Activated T-cell treated with anti-CD3 and anti-CD28 coated beads for 4 hours (primary cell): ENCODE data around the gene ADAMTS12.
"Not testable (repeated sequence)": the region's sequence is repeated elsewhere in the genome, so short reads cannot be mapped to it uniquely, and the experiment has no call there.

ENCODE experiments used
- DNase-seq: peaks from one replicate; pipeline ENCODE4 v3.0.0-alpha.2; 2020

Gene ADAMTS12

GRCh38 chr5:33905381-33905780 is 13.6 kb upstream of the ADAMTS12 start:
- no peak for DNase-seq

DNA sequence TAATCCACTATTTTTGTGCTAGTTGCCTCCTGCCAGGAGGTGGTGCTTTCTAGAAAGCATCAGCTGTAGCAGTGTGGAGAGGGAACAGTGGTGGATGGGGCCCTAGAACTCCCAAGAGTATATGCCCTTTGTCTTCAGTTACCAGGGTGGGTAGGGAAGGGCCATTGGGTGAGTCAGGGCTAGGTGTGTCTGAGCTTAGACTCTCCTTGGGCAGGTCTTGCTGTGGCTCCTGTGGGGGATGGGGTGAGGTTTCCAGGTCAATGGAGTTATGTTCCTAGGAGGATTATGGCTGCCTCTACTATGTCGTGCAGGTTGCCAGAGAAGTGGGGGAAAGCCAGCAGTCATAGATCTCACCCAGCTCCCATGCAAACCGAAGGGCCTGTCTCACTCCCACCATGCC is 11.3 kb upstream of the ADAMTS12 start:
- DNase-seq: no peak

DNA sequence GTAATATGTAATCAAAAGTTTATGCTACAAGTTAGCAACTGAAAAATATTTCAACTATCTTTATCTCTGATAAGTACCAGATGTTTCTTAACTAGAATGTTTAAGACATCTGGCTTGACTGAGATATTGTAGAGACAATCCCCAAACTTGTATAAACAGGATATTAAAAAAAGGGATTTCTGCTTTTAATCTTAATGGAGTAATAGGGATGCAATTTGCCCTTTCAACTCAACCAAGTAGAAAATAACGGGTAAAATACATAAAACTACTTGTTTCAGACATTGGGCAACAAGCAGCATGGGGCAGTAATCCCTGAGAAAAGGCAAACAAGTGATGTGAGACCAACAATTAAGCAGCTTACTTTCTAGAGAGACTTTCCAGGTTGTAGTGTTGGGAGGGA is 9.4 kb upstream of the ADAMTS12 start:
- no peak for DNase-seq

DNA sequence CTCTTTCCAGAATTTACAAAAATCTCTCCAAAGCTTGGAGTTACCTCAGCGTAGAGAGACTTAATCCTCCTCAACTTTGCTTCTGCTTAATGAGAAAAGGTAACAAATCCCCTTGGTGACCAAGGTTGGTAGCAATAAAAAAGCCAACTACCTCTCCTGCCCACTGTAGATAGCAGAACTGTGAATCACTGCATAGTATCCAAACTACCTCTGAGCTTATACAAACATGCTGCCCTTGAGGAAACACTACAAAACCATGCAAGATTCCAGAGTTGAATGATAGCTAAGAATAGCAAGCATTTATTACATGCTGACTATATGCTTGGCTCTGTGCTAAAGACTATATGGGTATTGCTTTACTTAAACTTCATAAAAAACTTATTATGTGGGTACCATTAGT is 2.8 kb upstream of the ADAMTS12 start:
- DNase-seq: no peak

- DNase-seq: no peak
Observed at GRCh38 chr5:33892620-33893137, 889 bp upstream of the ADAMTS12 start.

DNA sequence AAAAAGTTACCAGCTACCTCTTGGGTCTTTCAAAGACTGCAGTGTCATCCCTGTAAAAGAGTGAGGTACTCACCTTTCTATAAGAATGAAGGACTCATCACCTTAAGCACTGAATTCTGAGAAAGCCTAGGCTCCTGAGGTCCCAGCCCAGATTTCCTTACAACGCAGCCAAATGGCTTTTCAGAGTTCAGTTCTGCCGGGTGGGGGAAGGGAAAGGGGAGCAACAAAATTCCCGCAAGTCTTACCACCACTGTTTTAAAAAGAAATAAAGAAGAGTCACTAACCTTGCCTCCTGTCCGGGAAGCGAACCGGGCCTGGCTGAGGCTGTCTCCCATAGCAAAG is 373 bp downstream of the ADAMTS12 start:
- DNase-seq: no peak

DNA sequence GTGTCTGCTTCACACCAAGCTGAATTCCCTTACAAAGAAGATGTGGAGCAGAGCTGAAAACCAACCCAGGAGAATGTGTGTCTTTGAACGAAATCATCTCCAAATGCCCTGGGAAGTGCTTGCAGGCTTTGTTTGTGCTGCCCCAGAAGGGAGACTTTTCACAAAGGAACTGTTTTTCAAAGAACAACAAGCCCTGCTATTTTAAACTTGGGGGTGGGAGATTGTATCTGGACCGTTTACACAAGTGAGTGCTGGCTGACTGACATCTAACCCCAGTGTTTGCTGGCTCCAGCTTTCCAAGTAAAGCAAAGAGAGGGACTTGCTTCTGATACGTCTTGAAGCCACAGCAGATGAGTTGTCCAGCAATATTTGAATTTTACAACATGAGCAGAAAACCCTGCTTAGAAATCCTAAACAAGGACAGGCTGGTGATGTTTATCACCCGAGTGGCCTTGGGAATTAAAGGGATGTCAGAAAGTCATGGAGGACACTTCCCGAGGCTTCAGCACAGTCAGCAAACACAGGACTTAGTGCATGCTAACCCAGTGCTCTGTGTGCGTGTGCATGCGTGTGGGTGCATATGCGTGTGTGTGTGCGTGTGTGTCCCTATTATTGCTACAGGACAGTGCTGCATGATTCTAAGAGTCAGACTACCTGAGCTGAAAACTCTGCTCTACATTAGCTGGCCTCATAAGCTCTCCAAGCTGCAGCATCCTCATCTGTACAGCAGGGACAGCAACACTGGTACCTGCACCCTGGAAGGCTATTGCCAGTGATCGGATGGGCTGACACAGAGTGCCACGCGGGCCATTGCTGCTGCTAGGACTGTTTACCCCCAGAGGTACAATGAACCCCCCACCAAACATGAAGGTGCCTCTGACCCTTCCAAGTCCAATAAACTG is 1.4 kb downstream of the ADAMTS12 start:
- no peak for DNase-seq

- DNase-seq: no peak
Observed at GRCh38 chr5:33888587-33888986, 3.2 kb downstream of the ADAMTS12 start.

- no peak for DNase-seq
Observed at GRCh38 chr5:33887268-33887667, 4.5 kb downstream of the ADAMTS12 start.

DNA sequence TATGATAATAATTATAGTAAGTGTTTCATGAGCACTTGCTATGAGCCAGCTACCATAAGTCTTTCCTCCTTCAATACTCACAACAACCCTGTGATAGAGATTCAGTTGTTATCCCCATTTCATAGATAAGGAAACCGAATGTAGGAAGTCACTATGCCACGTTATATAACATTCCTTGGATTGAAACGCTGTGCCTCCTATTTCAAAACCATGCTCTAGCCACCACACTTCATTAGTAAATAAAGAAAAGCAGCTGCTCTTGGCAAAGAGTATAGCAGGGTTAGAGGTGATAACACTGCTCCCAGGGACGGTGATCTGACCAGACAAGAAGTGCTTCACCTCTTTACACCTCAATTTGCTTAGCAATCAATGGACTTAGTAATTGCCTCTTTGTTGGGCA is 5.5 kb downstream of the ADAMTS12 start:
- DNase-seq: no peak

DNA sequence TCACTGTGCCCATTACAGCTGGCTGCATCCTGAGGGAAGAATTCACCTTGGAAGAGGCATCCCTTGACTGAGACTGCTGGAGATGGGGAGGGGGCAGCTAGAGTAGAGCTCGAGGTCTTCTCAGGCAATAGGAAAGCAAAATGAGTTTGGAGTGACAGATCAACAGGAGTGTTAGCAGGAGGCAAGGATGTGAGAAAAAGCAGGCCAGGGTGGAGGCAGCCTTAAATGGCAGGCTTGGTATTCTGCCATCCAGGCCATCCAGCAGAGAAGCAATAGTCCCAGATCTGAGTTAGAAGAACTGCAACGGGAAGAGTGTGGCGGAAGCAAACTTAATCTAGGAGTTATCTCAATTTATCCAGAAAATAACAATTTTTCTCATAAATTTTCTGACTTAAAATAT is 6.1 kb downstream of the ADAMTS12 start:
- no peak for DNase-seq

GRCh38 chr5:33883482-33883881 is 8.3 kb downstream of the ADAMTS12 start:
- no peak for DNase-seq

- DNase-seq: no peak
Observed at GRCh38 chr5:33880319-33880718, 11.5 kb downstream of the ADAMTS12 start.

DNA sequence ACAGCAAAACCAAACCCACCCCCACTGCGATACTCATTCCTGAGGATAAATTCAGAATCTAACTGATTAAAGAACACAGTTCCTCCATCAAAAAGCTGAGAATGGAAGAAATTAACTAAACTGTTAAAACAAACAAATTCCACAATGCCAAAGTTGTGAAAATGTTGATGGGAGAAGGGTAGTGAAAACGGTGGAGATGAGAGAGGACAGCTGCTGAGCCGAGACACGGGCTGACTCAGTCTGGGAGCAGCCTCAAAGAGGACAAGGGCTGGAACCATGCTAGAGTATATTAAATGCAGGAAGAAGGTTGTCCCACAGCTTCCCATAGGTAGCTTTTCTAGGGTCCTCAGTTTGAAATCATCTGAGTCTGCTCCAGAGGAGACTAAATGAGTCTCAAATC is 14.3 kb downstream of the ADAMTS12 start:
- no peak for DNase-seq

DNA sequence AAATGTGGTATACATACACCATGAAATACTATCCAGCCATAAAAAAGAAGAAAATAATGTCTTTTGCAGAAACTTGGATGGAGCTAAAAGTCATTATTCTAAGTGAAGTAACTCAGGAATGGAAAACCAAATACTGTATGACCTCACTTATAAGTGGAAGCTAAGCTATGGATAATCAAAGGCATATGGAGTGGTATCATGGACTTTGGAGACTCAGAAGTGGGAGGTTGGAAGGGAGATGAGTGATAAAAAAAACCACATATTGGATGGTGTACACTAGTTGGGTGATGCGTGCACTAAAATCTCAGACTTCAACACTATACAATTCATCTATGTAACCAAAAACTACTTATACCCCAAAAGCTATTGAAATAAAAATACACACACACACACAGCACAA is 24.5 kb downstream of the ADAMTS12 start:
- DNase-seq: no peak

- DNase-seq: not testable (repeated sequence)
Observed at GRCh38 chr5:33859177-33859576, 32.6 kb downstream of the ADAMTS12 start.

GRCh38 chr5:33857037-33857436 is 34.8 kb downstream of the ADAMTS12 start:
- no peak for DNase-seq

GRCh38 chr5:33855396-33855795 is 36.4 kb downstream of the ADAMTS12 start:
- DNase-seq: no peak

- no peak for DNase-seq
Observed at GRCh38 chr5:33854733-33855151, 37.0 kb downstream of the ADAMTS12 start.

DNA sequence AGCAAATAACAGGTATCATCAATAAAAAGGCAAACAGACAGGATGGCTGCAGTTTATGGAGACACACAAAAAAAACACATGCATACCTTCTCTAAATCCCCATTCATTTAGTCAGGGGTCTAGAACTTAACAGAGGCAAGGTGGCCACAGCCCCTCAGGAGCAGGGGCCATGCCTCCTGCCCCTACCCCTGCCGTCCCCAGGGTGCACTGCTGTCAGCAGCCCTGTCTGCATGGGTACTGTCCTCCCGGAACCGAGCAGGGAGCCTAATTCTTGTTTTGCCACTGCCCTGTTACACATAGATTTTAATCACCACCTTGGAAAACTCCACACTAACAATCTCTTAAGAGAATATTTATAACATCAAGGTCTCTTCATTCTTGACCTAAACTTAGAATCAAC is 39.0 kb downstream of the ADAMTS12 start:
- DNase-seq: no peak

DNA sequence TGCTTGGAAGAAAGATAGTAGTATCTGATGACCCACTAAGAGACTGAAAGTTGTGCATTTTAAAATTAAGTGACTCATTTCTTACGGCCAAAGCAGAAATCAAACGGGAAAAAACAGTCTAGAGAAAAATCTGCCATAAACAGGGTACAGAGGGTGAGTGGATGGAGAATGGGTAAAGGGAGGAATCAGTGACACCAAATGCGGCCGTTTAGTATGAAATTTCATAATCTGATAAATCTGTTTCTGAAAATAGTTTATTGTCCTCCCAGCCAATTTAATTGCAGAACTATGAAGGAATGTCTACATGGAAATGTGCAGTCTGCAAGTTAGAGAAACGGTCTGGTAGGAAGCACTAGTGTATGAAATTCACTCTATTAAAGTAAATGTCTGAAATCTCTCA is 39.5 kb downstream of the ADAMTS12 start:
- DNase-seq: no peak

- no peak for DNase-seq
Observed at GRCh38 chr5:33850100-33850594, 41.6 kb downstream of the ADAMTS12 start.

- DNase-seq: no peak
Observed at GRCh38 chr5:33848554-33848953, 43.2 kb downstream of the ADAMTS12 start.

DNA sequence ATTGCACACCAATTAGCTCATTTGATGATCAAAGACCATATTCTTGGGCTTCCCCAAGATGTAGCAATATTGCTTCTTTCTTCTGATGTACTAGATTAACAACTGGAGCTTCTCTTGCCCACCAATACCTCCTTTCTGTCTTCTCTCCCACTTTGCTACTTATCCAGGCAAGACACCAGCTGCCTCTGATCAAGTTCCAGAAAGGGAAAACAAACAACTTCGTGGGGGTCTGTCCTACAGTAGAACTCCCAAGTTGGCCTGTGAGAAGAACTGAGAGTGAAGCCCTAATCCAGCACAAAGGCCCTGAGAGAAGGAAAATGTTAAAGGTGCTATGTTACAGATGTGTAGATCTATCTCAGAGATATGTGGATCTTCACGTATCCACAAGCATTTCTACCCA is 44.9 kb downstream of the ADAMTS12 start:
- DNase-seq: no peak

DNA sequence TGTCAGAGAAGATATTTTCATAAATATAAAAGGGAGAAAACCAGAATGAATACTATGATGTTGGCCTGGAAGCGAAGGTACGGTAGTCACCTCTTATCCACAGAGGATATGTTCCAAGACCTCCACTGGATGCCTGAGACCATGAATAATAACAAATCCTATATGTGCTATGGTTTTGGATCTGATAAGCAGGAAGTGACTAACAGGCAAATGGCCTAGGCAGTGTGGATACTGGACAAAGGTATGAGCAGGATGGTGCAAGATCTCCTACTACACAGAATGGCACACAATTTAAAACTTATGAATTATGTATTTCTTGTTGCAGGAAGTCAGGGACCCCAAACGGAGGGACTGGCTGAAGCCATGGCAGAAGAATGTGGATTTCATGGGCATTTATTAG is 48.2 kb downstream of the ADAMTS12 start:
- no peak for DNase-seq
